ENCODE data around the gene UBE2Z. TPM values are rescaled to one million over a fixed set of nuclear protein-coding genes. Genes with fewer than 3 reads are reported as not detected.
"Not testable (repeated sequence)": the region's sequence is repeated elsewhere in the genome, so short reads cannot be mapped to it uniquely, and the experiment has no call there.

UBE2Z gene
- total RNA-seq, 1 donor from 2014 or later: 65.0 TPM

- peaks cover 29% of the 10 kb centered on the region for H3K4me1 ChIP-seq
- no peaks in the 10 kb centered on the region for H3K9me3 ChIP-seq
- TF ChIP-seq CTCF (IDR thresholded peaks at IDR 0.05): no peak
- no peak overlapping the region for H3K4me3 ChIP-seq
- intact Hi-C loops (cut with DNase I): no loop called here
- peak overlapping the region; percentile 59 for H3K27ac ChIP-seq
- H3K27me3 ChIP-seq (ENCODE audit: low read depth): no peaks in the 10 kb centered on the region
- H3K36me3 ChIP-seq: peaks cover 5% of the 10 kb centered on the region
- ATAC-seq: no peak
- DNase-seq: no peak
These were observed 37.1 kb upstream of the UBE2Z start for GRCh38 chr17:48871035-48871550.

- Histone ChIP-seq H3K4me1 (peaks cover 29% of the 10 kb centered on the region), H3K9me3 (no peaks in the 10 kb centered on the region), H3K4me3 (no peak overlapping the region), H3K36me3 (no peaks in the 10 kb centered on the region), H3K27ac (peak overlapping the region; percentile 59), H3K27me3 (ENCODE audit: low read depth) (no peaks in the 10 kb centered on the region)
- intact Hi-C loops (cut with DNase I): no loop called here
- DNase-seq (no peak), ATAC-seq (peak; percentile 70 to 81)
- no peak for TF ChIP-seq CTCF (IDR thresholded peaks at IDR 0.05)
These were observed 36.5 kb upstream of the UBE2Z start for GRCh38 chr17:48871551-48872351.

GRCh38 chr17:48872409-48872808 is 35.8 kb upstream of the UBE2Z start:
- ATAC-seq; H3K36me3 ChIP-seq; intact Hi-C loops (cut with DNase I); H3K9me3 ChIP-seq; H3K4me3 ChIP-seq; DNase-seq; H3K27me3 ChIP-seq (ENCODE audit: low read depth): not testable (repeated sequence)
- Histone ChIP-seq H3K4me1 (peaks cover 29% of the 10 kb centered on the region), H3K27ac (peak overlapping the region; percentile 59)

GRCh38 chr17:48873209-48873608 is 35.0 kb upstream of the UBE2Z start:
- ATAC-seq (no peak), DNase-seq (no peak)
- peak overlapping the region; percentile 51 for H3K27ac ChIP-seq
- intact Hi-C loops (cut with DNase I): no loop called here
- no peaks in the 10 kb centered on the region for H3K27me3 ChIP-seq (ENCODE audit: low read depth)
- H3K4me1 ChIP-seq: peaks cover 31% of the 10 kb centered on the region
- no peaks in the 10 kb centered on the region for H3K9me3 ChIP-seq
- TF ChIP-seq CTCF (IDR thresholded peaks at IDR 0.05): no peak
- no peaks in the 10 kb centered on the region for H3K36me3 ChIP-seq
- H3K4me3 ChIP-seq: no peak overlapping the region

GRCh38 chr17:48873696-48874443 is 34.3 kb upstream of the UBE2Z start:
- Histone ChIP-seq H3K27ac (peak overlapping the region; percentile 51), H3K27me3 (ENCODE audit: low read depth) (no peaks in the 10 kb centered on the region), H3K4me3 (no peak overlapping the region), H3K9me3 (no peaks in the 10 kb centered on the region), H3K36me3 (no peaks in the 10 kb centered on the region), H3K4me1 (peaks cover 36% of the 10 kb centered on the region)
- TF ChIP-seq CTCF (IDR thresholded peaks at IDR 0.05): no peak
- ATAC-seq (no peak), DNase-seq (no peak)
- intact Hi-C loops (cut with DNase I): no loop called here
